Mesothelial cell of epicardium (in vitro differentiated cells): ENCODE measurements around the gene CRTC2. TPM values are rescaled to one million over a fixed set of nuclear protein-coding genes. Genes with fewer than 3 reads are reported as not detected.

Experiments
- DNase-seq, 2 experiments: peaks; one replicate each; pipeline ENCODE4 v3.0.0; 2021; ENCODE audit warnings: low spot score in 2 of 2; ENCODE audit not compliant: unreplicated experiment in 2 of 2
- H3K27ac Mint-ChIP-seq: 2 replicates; pipeline ENCODE4 v1.8.0; 2021; ENCODE audit warnings: mixed read lengths
- H3K27me3 Mint-ChIP-seq: 2 replicates; pipeline ENCODE4 v1.8.0; 2021; ENCODE audit warnings: low read depth, mixed read lengths
- H3K36me3 Mint-ChIP-seq: 2 replicates; pipeline ENCODE4 v1.8.0; 2021; ENCODE audit warnings: mixed read lengths
- H3K4me1 Mint-ChIP-seq: 2 replicates; pipeline ENCODE4 v1.8.0; 2021; ENCODE audit warnings: mixed read lengths
- H3K4me3 Mint-ChIP-seq: 2 replicates; pipeline ENCODE4 v1.8.0; 2021; ENCODE audit warnings: mild to moderate bottlenecking, moderate library complexity, mixed read lengths
- H3K9me3 Mint-ChIP-seq: 2 replicates; pipeline ENCODE4 v1.8.0; 2021; ENCODE audit warnings: mixed read lengths
- total RNA-seq: library from RNA; stranded (reverse); gene quantifications from 3 replicates; pipeline ENCODE4 v1.2.1, GENCODE V29; 2021
- TF ChIP-seq, protein P1 (sequence below): fragments of 200-600 bp; sonication (generic); IDR thresholded peaks from one replicate; pipeline ENCODE4 v1.5.0; 2021; ENCODE audit warnings: antibody characterized with exemption; ENCODE audit not compliant: unreplicated experiment

The CRTC2 gene
- total RNA-seq, 1 donor from 2014 or later, result 47.1 TPM

DNA sequence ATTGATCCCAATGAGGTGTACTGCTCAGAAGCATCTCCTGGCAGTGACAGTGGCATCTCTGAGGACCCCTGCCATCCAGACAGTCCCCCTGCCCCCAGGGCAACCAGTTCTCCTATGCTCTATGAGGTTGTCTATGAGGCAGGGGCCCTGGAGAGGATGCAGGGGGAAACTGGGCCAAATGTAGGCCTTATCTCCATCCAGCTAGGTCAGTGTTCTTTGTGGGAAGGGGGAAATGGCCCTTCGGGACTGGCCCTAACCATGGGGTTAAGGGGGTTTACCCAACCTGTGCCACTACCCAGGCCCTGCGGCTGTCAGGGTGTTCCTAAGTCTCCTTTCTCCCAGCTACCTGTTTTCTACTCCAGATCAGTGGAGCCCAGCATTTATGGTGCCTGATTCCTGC, 10.6 kb upstream of the CRTC2 start:
- TF ChIP-seq, protein P1, sequence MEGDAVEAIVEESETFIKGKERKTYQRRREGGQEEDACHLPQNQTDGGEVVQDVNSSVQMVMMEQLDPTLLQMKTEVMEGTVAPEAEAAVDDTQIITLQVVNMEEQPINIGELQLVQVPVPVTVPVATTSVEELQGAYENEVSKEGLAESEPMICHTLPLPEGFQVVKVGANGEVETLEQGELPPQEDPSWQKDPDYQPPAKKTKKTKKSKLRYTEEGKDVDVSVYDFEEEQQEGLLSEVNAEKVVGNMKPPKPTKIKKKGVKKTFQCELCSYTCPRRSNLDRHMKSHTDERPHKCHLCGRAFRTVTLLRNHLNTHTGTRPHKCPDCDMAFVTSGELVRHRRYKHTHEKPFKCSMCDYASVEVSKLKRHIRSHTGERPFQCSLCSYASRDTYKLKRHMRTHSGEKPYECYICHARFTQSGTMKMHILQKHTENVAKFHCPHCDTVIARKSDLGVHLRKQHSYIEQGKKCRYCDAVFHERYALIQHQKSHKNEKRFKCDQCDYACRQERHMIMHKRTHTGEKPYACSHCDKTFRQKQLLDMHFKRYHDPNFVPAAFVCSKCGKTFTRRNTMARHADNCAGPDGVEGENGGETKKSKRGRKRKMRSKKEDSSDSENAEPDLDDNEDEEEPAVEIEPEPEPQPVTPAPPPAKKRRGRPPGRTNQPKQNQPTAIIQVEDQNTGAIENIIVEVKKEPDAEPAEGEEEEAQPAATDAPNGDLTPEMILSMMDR, result no peak
- Mint-ChIP-seq H3K36me3 (peaks cover 1% of the 10 kb centered on the region), H3K27ac (peak overlapping the region; percentile 98), H3K9me3 (no peaks in the 10 kb centered on the region), H3K27me3 (no peaks in the 10 kb centered on the region), H3K4me3 (peak overlapping the region; percentile 95), H3K4me1 (peaks cover 34% of the 10 kb centered on the region)
- no peak for DNase-seq

DNA sequence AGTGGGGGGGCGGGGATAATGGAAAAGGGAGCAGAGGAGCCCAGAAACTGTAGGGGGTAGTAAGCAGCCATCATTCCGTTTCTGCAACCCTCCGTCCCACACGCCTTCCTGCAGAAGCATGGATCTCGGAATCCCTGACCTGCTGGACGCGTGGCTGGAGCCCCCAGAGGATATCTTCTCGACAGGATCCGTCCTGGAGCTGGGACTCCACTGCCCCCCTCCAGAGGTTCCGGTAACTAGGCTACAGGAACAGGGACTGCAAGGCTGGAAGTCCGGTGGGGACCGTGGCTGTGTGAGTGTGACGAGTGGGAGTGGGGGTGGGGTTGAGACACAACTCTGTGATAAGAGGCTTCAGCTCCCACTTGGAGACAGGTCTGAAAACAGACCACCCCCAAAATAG, 10.0 kb upstream of the CRTC2 start:
- Mint-ChIP-seq H3K27me3 (no peaks in the 10 kb centered on the region), H3K4me3 (peak overlapping the region; percentile 95), H3K36me3 (no peaks in the 10 kb centered on the region), H3K9me3 (no peaks in the 10 kb centered on the region), H3K4me1 (peaks cover 34% of the 10 kb centered on the region), H3K27ac (peak overlapping the region; percentile 98)
- no peak for DNase-seq
- TF ChIP-seq, protein P1, result no peak

DNA sequence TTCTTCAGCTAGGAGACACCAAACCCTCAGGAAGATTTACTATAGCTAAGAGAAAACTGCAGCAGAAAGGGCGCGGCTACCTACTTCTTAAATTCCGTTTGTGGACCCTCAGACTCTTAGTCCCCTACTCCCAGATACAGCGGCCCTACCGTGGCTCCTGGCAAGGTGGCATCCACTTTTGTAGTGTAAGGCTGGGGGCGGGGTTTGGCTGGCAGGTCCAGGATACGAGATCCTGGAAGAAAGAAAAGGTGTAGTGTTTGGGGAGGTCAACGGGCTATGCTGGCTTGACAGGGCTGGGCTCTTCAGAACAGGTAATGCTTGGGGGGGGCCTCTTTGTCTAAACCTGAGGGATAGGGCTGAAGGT, 9.6 kb upstream of the CRTC2 start:
- DNase-seq, result peak in 1 of 2 experiments; percentile 62
- no peaks in the 10 kb centered on the region for H3K27me3 Mint-ChIP-seq
- H3K27ac Mint-ChIP-seq, result peak overlapping the region; percentile 98
- H3K36me3 Mint-ChIP-seq, result no peaks in the 10 kb centered on the region
- peak overlapping the region; percentile 95 for H3K4me3 Mint-ChIP-seq
- TF ChIP-seq, protein P1, result no peak
- peaks cover 34% of the 10 kb centered on the region for H3K4me1 Mint-ChIP-seq
- H3K9me3 Mint-ChIP-seq, result no peaks in the 10 kb centered on the region

DNA sequence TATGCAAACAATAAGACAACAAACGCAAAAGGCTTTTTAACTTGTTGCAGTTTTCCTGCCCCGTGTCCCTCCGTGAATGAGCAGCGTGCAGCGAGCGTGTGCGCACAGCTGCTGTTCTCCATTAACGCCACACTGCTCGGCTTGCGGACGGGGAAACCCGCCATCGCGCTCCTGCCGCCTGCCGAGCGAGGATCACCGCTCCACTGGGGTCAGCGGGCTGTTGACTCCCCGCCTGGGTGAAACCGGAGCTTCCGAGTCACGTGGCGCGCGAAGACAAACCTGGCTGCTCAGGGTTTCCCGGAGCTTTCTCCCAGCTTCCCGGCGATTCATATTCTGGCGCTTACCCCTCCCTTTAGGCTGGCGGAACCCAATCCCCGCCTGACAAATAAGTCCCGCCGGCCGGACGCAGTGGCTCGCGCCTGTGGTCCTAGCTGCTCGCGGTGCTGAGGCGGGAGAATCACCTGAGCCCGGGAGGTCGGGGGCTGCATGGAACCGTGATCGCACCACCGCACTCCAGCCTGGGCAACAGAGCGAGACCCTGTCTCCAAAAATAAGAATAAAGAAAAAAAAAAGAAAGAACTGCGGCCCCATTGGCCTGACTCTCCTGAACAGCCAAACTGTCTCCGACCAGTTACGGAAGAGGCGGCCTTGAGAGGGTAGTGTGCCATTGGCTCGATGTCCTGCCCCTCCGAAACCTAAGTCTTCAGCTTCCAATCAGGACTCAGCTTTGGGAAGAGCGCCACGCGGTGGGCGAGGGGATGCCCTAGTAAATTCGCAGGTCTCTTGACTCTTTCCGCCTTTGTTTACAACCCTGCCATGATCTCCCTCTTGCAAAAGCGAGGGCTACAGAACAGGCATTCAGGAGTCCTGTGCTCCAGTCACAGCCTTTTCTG, 8.9 kb upstream of the CRTC2 start, which contains the start of gene CREB3L4:
TSS of gene CREB3L4 (plus strand) at position 796 of the 893 bp plus-strand sequence. CDS start 624 bp downstream, outside the sequence.
- peak within 1 kb of the TSS; percentile 95 for H3K4me3 Mint-ChIP-seq
- H3K27ac Mint-ChIP-seq, result peak within 1 kb of the TSS; percentile 98
- H3K4me1 Mint-ChIP-seq, result peaks cover 40% of the 10 kb centered on the region
- peak; percentile 74 to 87 for DNase-seq
- no peaks in the 10 kb centered on the region for H3K27me3 Mint-ChIP-seq
- TF ChIP-seq, protein P1, result no peak
- H3K9me3 Mint-ChIP-seq, result no peaks in the 10 kb centered on the region
- H3K36me3 Mint-ChIP-seq, result no peaks in the 10 kb centered on the region

DNA sequence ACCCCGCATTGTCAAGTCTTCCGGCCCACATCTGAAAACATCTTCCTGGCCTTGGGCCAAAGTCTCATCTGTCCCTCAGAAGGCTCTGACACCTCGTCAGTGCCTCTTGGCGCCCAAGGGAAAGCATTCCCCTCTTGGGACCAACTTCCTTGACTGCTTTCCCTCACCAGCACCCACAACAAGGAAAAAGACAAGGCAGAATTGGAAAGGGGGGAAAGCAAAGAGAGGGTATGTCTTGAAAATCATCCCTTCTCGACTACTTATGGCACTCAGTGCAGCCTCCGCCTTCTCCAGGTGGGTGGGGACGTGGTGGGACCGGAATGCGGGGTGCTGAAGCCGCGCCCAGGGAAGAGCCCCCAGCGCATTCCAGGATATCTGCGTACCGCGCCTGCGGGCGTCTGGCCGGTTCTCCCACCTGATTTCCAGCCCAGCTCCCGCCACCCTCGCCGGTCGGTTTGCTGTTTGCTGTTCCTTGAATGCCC, 5.5 kb upstream of the CRTC2 start:
- peak; percentile 75 to 85 for DNase-seq
- Mint-ChIP-seq H3K9me3 (no peaks in the 10 kb centered on the region), H3K4me1 (peaks cover 53% of the 10 kb centered on the region), H3K4me3 (peak overlapping the region; percentile 89), H3K36me3 (peaks cover 6% of the 10 kb centered on the region), H3K27ac (peak overlapping the region; percentile 98), H3K27me3 (no peaks in the 10 kb centered on the region)
- TF ChIP-seq, protein P1, result no peak
